Activated T-helper 17 cell treated with anti-CD3 and anti-CD28 coated beads, Interleukin-2, amount 50 U/mL, for 72 hours (primary cell): ENCODE measurements around the gene UNG. TPM values are rescaled to one million over a fixed set of nuclear protein-coding genes. Genes with fewer than 3 reads are reported as not detected.

Source experiments
- ATAC-seq: fragments of 150-1000 bp; cut with Tn5 transposase; replicated peaks from 2 replicates; pipeline ENCODE4 v1.10.0; 2021; ENCODE audit warnings: mild to moderate bottlenecking, moderate library complexity
- H3K27ac Mint-ChIP-seq: one replicate; pipeline ENCODE4 v1.8.0; 2022; ENCODE audit warnings: mixed read lengths
- H3K27me3 Mint-ChIP-seq: one replicate; pipeline ENCODE4 v1.8.0; 2022; ENCODE audit warnings: mixed read lengths
- H3K36me3 Mint-ChIP-seq: one replicate; pipeline ENCODE4 v1.8.0; 2022; ENCODE audit warnings: low read depth, mild to moderate bottlenecking, mixed read lengths
- H3K4me1 Mint-ChIP-seq: one replicate; pipeline ENCODE4 v1.8.0; 2022; ENCODE audit warnings: mixed read lengths
- H3K4me3 Mint-ChIP-seq: one replicate; pipeline ENCODE4 v1.8.0; 2022; ENCODE audit warnings: mild to moderate bottlenecking, mixed read lengths
- H3K9me3 Mint-ChIP-seq: one replicate; pipeline ENCODE4 v1.8.0; 2022; ENCODE audit warnings: mixed read lengths
- total RNA-seq, 2 donors: library from RNA; stranded (reverse); gene quantifications; one replicate each; pipeline ENCODE4 v1.2.3, GENCODE V29; 2022

Gene UNG
- total RNA-seq, 2 donors from 2014 or later: 48.3 to 85.7 TPM

DNA sequence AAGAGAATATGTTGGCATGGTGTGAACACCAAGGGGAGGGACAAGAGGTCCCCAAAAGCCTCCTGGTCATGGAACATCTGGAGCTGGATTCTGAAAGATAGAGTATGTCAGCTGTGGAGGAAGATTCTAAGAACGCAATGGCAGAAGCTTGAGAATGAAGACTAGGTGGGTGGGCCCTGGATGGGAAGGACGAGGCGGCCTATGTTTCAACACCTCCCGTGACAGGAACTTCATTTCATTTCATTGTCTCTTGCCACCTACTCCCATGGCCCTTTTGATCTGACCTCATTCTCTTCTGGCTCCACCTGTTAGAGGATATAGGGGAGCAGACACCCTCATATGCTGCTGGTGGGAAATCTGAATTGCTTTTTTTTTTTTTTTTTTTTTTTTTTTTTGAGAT lies 3.3 kb downstream of the UNG start:
- no peak for ATAC-seq
- peaks cover 18% of the 10 kb centered on the region for H3K4me1 Mint-ChIP-seq
- no peaks in the 10 kb centered on the region for H3K27me3 Mint-ChIP-seq
- H3K9me3 Mint-ChIP-seq: no peaks in the 10 kb centered on the region
- H3K36me3 Mint-ChIP-seq: peaks cover 76% of the 10 kb centered on the region
- H3K27ac Mint-ChIP-seq: no peak overlapping the region
- H3K4me3 Mint-ChIP-seq: peak overlapping the region; percentile 89

DNA sequence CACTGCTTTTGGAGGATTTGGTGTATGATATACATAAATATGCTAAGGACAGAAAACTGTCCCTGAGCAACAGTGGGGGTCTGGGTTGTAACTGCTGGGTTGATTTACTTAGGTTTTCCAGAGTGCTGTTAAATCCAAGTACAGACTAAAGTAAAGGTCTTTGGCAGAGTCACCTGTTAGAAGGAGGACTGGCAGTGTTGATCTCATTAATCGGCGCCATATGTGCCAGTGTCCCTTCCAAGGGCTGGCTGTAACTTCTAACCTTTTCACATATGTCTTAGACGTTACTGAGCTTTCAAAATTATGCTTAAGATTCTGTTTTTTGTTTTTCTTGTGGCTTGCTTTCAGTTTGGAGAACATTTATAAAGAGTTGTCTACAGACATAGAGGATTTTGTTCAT lies 5.1 kb downstream of the UNG start:
- no peak for ATAC-seq
- Mint-ChIP-seq H3K4me1 (peaks cover 18% of the 10 kb centered on the region), H3K4me3 (no peak overlapping the region), H3K9me3 (no peaks in the 10 kb centered on the region), H3K36me3 (peaks cover 91% of the 10 kb centered on the region), H3K27ac (no peak overlapping the region), H3K27me3 (no peaks in the 10 kb centered on the region)

DNA sequence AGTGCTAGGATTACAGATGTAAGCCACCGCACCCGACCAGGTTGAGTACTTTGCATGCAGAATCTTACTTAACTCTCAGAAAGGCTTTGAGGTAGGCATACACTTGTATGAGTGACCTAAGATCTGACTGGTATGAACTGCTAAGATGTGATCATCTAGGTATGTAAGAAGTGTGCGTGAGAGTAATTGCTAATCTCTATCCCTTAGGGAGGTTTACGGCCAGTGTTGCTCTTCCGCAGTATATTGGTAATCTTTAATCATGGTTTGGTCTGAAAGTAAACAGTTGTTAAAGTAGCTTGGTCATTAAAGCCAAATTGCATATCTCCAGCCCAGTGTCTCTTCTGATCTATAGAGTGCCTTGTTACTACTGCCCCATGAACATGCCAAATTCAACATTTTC lies 7.8 kb downstream of the UNG start:
- H3K27ac Mint-ChIP-seq: peak overlapping the region; percentile 1
- H3K4me1 Mint-ChIP-seq: peaks cover 2% of the 10 kb centered on the region
- no peak for ATAC-seq
- H3K4me3 Mint-ChIP-seq: no peak overlapping the region
- no peaks in the 10 kb centered on the region for H3K9me3 Mint-ChIP-seq
- no peaks in the 10 kb centered on the region for H3K27me3 Mint-ChIP-seq
- H3K36me3 Mint-ChIP-seq: peaks cover 92% of the 10 kb centered on the region

DNA sequence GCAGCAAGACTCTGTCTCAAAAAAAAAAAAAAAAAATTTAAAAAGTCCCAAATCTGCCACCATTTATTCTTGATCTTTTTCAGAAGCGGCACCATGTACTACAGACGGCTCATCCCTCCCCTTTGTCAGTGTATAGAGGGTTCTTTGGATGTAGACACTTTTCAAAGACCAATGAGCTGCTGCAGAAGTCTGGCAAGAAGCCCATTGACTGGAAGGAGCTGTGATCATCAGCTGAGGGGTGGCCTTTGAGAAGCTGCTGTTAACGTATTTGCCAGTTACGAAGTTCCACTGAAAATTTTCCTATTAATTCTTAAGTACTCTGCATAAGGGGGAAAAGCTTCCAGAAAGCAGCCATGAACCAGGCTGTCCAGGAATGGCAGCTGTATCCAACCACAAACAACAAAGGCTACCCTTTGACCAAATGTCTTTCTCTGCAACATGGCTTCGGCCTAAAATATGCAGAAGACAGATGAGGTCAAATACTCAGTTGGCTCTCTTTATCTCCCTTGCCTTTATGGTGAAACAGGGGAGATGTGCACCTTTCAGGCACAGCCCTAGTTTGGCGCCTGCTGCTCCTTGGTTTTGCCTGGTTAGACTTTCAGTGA lies 12.5 kb downstream of the UNG start:
- no peak for ATAC-seq
- H3K27ac Mint-ChIP-seq: peak overlapping the region; percentile 8
- no peaks in the 10 kb centered on the region for H3K27me3 Mint-ChIP-seq
- no peaks in the 10 kb centered on the region for H3K9me3 Mint-ChIP-seq
- peak overlapping the region; percentile 71 for H3K4me3 Mint-ChIP-seq
- peaks cover 4% of the 10 kb centered on the region for H3K4me1 Mint-ChIP-seq
- H3K36me3 Mint-ChIP-seq: peaks cover 58% of the 10 kb centered on the region

DNA sequence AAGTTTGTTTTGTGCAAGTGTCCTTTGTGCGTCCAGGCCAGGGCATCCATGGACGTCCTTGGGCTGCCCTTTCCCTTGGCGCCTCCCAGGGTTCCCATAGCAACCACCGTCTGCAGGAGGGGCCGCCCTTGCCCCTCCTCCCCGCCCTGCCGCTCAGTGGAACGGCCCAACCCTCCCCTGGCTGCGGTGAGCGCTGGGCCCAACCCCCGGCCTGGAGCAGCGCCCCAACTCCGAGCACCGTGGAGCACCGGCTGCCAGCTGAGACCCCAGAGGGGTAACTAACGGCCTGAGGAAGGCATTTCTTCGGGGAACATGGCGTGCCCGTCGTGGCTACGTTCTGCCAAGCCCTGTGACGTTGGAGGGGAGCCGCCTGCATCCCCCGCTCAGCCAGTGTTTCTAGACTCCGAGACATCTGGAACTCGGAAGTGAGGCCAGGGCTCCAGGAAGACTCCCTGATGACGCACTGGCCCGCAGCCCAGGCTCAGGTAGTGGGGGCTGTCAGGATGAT lies 13.6 kb downstream of the UNG start:
- H3K27me3 Mint-ChIP-seq: no peaks in the 10 kb centered on the region
- H3K4me1 Mint-ChIP-seq: peaks cover 15% of the 10 kb centered on the region
- H3K4me3 Mint-ChIP-seq: peak overlapping the region; percentile 71
- peaks cover 46% of the 10 kb centered on the region for H3K36me3 Mint-ChIP-seq
- no peaks in the 10 kb centered on the region for H3K9me3 Mint-ChIP-seq
- H3K27ac Mint-ChIP-seq: peak overlapping the region; percentile 38
- peak; percentile 94 for ATAC-seq

DNA sequence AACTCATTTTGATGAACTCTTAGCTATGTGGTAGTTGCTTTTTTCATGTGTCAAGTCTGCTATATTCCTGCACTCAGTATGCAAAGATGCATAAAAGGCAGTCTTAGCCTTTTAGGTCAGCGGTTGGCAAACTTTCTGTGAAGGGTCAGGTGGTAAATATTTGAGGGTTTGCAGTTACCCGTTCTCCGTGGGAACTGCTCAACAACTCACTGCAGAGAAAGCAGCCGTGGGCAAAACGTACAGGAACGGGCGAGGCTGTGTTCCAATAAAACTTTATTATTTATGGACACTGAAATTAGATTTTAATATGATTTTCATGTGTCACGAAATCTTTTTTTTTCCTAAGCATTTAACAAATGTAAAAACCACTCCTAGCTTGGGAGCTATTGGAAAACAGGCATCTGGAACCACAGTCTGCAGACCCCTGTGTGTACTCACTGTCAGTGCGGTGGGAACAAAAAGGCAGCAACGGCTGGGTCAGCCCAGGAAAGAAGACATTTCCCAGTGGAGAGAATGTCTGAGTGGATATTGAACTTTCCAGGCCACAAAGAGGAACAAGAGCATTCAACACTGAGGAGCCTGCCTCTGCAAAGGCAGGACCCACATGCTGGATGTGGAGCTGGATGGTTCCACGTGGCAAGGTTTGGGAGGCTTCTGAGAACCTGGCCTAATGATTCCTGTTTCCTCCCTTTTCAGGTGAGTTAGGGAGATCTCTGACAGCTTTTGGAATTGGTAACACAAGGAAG lies 15.5 kb downstream of the UNG start:
- Mint-ChIP-seq H3K36me3 (peaks cover 30% of the 10 kb centered on the region), H3K27me3 (no peaks in the 10 kb centered on the region), H3K4me1 (peaks cover 15% of the 10 kb centered on the region), H3K4me3 (no peak overlapping the region), H3K9me3 (no peaks in the 10 kb centered on the region), H3K27ac (no peak overlapping the region)
- no peak for ATAC-seq

DNA sequence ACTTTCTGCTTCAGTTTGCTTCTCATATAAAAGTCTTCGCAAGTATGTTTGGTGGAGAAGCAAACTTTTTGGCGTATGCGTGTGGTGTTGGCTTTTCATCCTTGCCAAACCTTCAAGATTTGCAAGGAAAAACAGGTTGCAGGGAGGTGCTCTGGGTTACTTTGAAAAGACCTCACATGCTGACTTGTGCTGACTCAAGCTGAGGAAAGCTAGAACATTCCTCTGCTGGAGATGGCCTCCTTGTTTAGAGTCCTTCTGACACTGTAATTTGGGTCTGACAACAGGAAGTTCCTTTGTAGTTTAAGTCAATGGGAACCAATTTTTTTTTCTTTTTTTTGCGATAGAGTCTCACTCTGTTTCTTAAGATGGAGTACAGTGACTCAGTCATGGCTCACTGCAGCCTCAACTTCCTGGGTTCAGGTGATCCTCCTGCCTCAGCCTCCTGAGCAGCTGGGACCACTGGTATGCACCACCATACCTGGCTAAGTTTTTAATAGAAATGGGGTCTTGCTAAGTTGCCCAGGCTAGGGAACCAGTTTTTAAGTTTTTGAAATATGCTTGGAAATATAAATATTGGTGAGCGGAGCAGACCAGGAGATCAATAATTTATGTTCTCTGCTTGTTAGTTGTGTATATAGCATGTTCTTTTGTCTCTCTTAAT lies 16.4 kb downstream of the UNG start:
- Mint-ChIP-seq H3K4me3 (no peak overlapping the region), H3K27me3 (no peaks in the 10 kb centered on the region), H3K9me3 (no peaks in the 10 kb centered on the region), H3K36me3 (peaks cover 22% of the 10 kb centered on the region), H3K4me1 (peaks cover 15% of the 10 kb centered on the region), H3K27ac (no peak overlapping the region)
- no peak for ATAC-seq

DNA sequence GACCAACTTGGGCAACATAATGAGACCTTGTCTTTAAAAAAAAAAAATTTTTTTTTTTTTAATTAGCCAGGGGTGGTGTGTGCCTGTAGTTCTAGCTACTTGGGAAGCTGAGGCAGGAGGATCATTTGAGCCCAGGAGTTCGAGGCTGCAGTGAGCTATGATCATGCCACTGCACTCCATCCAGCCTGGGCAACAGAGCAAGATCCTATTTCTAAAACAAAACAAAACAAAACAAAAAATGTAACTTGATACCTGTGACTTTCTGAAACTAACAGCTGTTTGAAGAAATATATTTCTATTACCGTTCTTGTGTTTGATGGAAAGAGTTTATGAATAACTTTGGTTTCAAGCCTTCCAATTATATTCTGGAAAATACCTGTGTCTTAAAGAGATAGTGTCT lies 17.2 kb downstream of the UNG start:
- ATAC-seq: no peak
- Mint-ChIP-seq H3K27ac (no peak overlapping the region), H3K36me3 (peaks cover 14% of the 10 kb centered on the region), H3K4me3 (no peak overlapping the region), H3K9me3 (no peaks in the 10 kb centered on the region), H3K27me3 (no peaks in the 10 kb centered on the region), H3K4me1 (peaks cover 15% of the 10 kb centered on the region)

DNA sequence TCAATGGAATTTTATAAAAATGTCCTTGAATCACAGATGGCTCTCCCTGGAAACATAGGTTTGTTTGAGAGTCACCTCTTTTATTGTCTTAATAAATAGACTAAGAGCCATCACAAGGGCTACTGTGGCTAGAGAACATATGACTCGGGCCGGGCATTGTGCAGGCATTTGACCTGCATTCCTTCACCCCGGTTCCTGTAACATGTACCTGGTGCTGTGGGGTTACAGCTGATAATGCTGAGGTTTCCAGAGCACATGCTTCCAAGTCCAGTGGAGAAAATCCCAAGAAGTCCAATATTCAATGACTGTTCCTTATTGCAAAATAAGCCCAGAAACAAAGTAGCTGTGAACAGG lies 18.0 kb downstream of the UNG start:
- Mint-ChIP-seq H3K4me3 (no peak overlapping the region), H3K27me3 (no peaks in the 10 kb centered on the region), H3K4me1 (peaks cover 15% of the 10 kb centered on the region), H3K36me3 (peaks cover 6% of the 10 kb centered on the region), H3K9me3 (no peaks in the 10 kb centered on the region), H3K27ac (no peak overlapping the region)
- ATAC-seq: no peak

DNA sequence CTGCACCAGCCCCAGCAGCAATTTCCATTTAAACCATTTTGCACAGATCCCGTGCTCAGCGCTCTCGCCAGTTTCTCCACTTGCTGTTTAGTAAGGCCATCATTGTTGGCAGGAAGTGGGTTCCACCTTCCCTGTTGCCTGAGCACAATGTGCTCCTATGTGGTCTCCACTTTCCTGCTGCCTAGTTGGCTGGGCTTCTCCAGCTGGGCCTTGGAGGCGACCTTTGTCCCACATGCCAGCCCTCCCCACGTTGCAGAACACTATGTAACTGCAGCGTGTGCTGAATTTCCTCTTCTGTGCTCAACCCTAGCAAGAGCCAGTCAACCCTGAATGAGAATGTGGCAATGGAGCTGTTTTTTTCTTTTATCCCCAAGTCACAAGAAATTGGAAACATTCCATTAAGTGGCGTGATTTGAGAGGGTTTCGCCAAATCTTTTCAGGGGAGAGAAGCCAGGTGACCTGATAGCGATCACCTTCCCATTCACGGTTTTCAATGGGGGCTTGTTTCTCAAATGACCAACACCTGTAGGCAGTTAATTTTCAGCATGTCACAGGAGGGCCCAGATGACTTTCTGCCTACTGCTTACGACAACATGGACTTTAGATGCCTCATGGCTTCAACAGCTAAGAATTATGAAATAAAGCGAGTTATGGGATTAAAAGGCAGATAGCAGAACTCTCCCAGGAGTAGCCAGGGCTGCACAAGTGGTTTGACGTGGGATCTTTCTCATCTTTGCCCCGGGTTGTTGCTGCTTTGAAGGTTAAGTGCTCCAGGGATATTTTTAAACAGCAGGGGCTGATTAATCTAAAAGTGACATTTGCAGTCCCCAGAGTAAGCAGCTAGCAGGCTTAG lies 18.6 kb downstream of the UNG start, which contains the start of gene ACACB:
TSS of gene ACACB (plus strand) at position 830 of the 853 bp plus-strand sequence. CDS start 22,819 bp downstream, outside the sequence.
- Mint-ChIP-seq H3K4me1 (peaks cover 15% of the 10 kb centered on the region), H3K4me3 (no peak within 1 kb of the TSS), H3K27me3 (no peaks in the 10 kb centered on the region), H3K27ac (no peak within 1 kb of the TSS), H3K9me3 (no peaks in the 10 kb centered on the region), H3K36me3 (peaks cover under 1% of the 10 kb centered on the region)
- ATAC-seq: no peak

DNA sequence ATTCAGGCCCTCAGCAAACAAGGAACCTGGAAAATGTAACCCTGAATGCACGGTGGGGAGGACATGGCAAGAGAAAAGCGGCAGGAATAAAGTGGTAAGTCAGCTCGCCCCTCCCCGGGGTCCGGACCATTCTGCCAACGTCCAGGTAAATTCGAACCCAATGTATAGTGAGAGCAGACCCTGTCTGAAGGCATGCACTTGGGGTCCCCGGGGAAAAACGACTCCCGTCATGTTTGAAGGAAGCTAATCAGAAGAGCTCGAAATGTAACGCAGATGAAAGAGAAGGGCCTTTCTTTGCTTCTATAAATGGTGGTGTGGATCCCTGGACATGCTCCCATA lies 19.2 kb downstream of the UNG start:
- Mint-ChIP-seq H3K27me3 (no peaks in the 10 kb centered on the region), H3K4me1 (peaks cover 15% of the 10 kb centered on the region), H3K36me3 (no peaks in the 10 kb centered on the region), H3K27ac (no peak overlapping the region), H3K9me3 (no peaks in the 10 kb centered on the region), H3K4me3 (no peak overlapping the region)
- no peak for ATAC-seq

DNA sequence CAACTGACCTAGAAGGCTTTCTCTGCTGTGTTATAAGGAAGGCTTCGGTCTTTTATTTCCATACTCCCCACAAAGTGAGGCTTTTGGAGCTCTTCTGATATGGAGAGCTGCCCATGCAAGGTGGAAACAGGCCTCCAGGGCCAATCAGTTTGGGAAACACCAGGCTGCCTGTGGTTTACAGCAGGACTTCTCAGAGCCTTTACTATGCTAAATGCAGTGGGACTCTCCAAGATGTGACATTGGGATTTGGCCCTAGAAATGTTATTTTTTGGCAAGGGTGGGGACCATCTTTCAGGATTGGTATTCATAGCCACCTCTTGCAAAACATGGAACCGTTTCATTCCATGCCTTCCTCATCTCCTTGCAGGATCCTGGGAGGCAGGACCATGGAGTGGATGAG lies 22.7 kb downstream of the UNG start:
- Mint-ChIP-seq H3K27me3 (no peaks in the 10 kb centered on the region), H3K4me1 (peaks cover 9% of the 10 kb centered on the region), H3K4me3 (no peak overlapping the region), H3K36me3 (no peaks in the 10 kb centered on the region), H3K9me3 (no peaks in the 10 kb centered on the region), H3K27ac (no peak overlapping the region)
- no peak for ATAC-seq

DNA sequence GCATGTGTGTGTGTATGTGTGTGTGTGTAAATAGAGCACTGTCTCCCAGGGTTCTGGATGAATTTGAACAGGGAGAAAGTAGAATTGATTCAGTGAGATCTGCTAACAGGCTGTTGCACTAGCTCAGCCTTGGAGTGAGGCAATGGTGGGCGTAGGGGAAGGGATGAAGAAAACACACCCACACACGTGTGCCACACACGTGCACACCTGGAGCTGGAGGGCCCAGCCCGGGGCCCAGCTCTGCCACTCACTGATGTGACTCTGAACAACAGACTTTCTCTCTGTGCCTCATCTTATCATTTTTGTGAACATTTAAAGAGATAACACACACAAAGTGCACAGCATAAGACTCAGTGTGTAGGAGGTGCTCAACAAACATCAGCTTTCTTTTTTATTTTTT lies 23.2 kb downstream of the UNG start:
- Mint-ChIP-seq H3K27ac (no peak overlapping the region), H3K9me3 (no peaks in the 10 kb centered on the region), H3K36me3 (no peaks in the 10 kb centered on the region), H3K4me1 (peaks cover 4% of the 10 kb centered on the region), H3K4me3 (no peak overlapping the region), H3K27me3 (no peaks in the 10 kb centered on the region)
- no peak for ATAC-seq

DNA sequence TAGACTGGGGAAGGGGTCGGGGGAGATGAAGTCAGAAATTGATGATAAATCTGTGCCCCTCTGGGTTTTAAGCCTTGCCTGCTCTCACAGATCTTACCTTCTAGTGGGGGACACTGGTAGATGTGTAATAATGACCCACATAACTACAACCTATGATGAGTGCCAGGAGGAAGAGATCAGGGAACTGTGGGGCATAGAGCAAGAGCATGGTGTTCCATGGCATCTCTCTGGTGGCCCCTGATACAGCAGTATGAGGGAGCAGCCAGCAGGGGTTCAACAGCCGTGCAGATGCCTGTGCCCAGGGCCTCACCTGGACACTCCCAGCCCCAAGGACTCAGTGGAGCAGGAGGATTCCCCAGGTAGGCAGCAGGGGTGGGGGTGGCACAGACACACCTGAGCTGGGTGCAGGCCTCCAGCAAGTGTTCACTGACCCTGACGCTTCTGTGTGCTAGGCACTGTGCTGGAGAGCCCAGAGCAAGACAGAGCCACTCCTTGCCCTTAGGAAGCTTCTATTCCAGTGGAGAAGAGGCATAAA lies 24.0 kb downstream of the UNG start:
- no peaks in the 10 kb centered on the region for H3K27me3 Mint-ChIP-seq
- H3K9me3 Mint-ChIP-seq: no peaks in the 10 kb centered on the region
- no peak overlapping the region for H3K4me3 Mint-ChIP-seq
- H3K36me3 Mint-ChIP-seq: no peaks in the 10 kb centered on the region
- H3K27ac Mint-ChIP-seq: no peak overlapping the region
- H3K4me1 Mint-ChIP-seq: no peaks in the 10 kb centered on the region
- no peak for ATAC-seq
